22Rv1 (cell line): ENCODE results near the gene DPM2.

Experiments
- H3K27ac ChIP-seq: fragments of 450-650 bp; 2 replicates; pipeline ENCODE4 v1.5.1; 2017
- CTCF ChIP-seq: fragments of 450-650 bp; IDR thresholded peaks from 2 replicates; pipeline ENCODE4 v1.5.1; 2017; ENCODE audit warnings: mild to moderate bottlenecking
- ZFX ChIP-seq: fragments of 450-650 bp; IDR thresholded peaks from 2 replicates; pipeline ENCODE4 v1.6.1; 2017; ENCODE audit warnings: antibody characterized with exemption, borderline replicate concordance

Gene DPM2

GRCh38 chr9:127915801-127916719 is 21.6 kb downstream of the DPM2 start:
- 0 out of 2 replicates have a peak overlapping the region, but pooled peaks have one; percentile 15 for H3K27ac ChIP-seq
- TF ChIP-seq ZFX, result no peak

- H3K27ac ChIP-seq, result 0 out of 2 replicates have a peak overlapping the region, but pooled peaks have one; percentile 15
- TF ChIP-seq ZFX (no peak), CTCF (no peak)
These were observed 22.3 kb downstream of the DPM2 start for GRCh38 chr9:127915325-127915752.

DNA sequence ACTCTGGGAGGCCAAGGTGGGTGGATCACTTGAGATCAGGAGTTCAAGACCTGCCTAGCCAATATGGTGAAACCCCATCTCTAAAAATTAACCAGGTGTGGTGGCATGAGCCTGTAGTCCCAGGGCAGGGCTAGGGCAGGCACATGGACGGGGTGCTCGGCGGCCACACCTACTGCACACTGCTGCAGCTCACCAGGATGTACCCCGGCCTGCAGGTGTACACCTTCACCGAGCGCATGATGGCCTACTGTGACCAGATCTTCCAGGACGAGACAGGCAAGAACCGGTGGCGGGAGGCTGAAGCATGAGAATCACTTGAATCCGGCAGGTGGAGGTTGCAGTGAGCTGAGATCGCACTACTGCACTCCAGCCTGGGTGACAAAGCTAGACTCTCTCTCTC is 24.0 kb downstream of the DPM2 start:
- no peak for TF ChIP-seq CTCF
- H3K27ac ChIP-seq, result no peak overlapping the region

DNA sequence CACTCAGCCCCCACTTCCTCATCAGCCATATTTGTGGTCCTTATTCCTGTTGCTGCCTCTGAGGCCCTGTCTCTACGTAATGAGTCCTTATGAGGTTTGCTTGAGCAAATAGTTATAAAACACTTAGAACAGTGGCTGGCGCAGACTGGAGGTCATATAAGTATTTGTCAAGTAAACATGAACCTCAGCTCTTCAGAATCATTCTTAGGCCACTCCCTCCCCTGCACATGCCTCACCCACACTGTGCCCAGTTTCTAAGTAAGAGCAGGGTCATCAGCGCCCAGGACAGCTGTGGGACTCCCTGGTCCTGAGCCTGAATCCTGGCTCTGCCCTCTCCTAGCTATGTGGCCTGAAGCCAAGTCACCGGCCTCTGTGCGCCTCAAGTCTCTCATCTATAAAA is 24.8 kb downstream of the DPM2 start:
- TF ChIP-seq CTCF (no peak), ZFX (no peak)
- H3K27ac ChIP-seq, result no peak overlapping the region

DNA sequence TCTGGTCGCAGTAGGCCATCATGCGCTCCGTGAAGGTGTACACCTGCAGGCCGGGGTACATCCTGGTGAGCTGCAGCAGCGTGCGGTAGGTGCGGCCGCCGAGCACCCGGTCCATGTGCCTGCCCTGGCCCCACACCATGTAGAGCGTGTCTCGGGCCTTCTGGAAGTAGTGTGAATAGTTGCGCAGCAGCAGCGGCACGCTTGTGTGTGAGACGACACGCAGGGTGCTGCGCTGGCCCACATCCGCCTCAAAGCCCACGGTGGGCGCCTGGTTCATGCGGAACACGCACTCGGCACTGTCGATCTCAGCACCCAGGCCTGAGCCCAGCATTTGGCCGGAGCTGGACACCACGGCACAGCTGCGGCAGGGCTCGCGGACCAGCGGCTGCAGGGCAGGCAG is 25.4 kb downstream of the DPM2 start:
- no peak overlapping the region for H3K27ac ChIP-seq
- TF ChIP-seq CTCF (no peak), ZFX (no peak)

DNA sequence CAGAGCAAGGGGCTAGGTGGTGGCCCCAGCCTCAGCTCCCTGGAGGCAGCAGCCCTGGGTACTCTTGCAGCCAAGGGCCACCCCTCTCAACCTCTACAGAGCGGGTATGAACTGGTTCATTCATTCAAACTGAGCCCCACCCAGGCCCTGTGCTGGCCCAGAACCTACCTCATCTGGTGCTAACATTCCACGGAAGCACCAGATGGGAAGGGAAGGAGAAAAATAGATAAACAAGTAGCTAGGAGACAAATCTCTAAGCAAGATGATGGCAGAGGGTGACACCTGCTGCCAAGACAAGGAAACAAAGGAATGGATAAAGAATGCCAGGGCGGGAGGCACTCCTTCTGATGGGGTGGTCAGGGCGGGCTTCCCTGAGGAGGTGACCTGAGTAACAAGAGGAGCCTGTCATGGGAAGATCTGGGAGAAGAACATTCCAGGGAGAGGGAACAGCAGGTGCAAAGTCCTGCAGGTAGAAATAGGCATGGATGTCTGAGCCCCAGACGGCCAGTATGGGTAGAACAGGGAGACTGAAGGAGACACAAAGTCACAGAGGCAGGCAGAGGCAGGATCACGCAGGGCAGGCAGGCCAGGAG is 26.9 kb downstream of the DPM2 start:
- TF ChIP-seq ZFX (no peak), CTCF (peak; percentile 42)
- no peak overlapping the region for H3K27ac ChIP-seq

DNA sequence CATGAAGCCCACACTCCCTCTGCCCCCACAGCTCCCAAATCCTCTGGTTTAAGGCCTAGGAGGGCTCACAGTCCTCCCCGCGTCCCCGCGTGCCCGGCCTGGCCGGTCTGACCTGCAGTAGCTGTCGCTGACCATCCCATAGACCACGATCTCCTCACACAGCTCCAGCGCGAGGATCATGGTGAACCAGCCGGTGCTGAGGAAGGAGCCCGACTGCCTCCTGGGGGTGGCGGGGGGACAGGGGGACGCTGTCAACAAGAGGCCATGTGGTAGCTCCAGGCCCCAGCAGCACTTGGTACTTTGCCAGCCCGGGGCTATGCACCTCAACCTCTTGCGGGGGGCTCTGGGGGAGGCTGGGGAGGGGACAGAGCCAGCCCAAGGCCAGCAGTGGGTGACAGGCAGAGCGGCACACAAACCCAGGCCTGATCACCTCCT is 27.8 kb downstream of the DPM2 start:
- TF ChIP-seq ZFX (no peak), CTCF (no peak)
- H3K27ac ChIP-seq, result no peak overlapping the region
